Breast epithelium (tissue), 3 donors: ENCODE measurements around the gene GIMAP1.

Experiments used
- CTCF ChIP-seq, 3 donors: fragments of 450-650 bp; IDR thresholded peaks; one replicate each; pipeline ENCODE4 v1.5.1; 2016 to 2017; ENCODE audit warnings: antibody characterized with exemption in 3 of 3, mild to moderate bottlenecking in 3 of 3, moderate library complexity in 3 of 3
- POLR2A ChIP-seq: fragments of 450-650 bp; IDR thresholded peaks from one replicate; pipeline ENCODE4 v1.6.1; 2016; ENCODE audit warnings: antibody characterized with exemption, mild to moderate bottlenecking, moderate library complexity

GRCh38 chr7:150719436-150719835, 3.0 kb downstream of the GIMAP1 start:
- TF ChIP-seq POLR2A (no peak), CTCF (IDR thresholded peaks at IDR 0.05) (no peak)
